HG03439 (cell line): ENCODE data around the gene DGCR8.
"Not testable (repeated sequence)": the region's sequence is repeated elsewhere in the genome, so short reads cannot be mapped to it uniquely, and the experiment has no call there.

ENCODE experiments used
- ATAC-seq: cut with Tn5 transposase; IDR thresholded peaks from one replicate; pipeline ENCODE4 v1.9.1; 2021; ENCODE audit warnings: mild to moderate bottlenecking, moderate library complexity; ENCODE audit not compliant: unreplicated experiment

Gene DGCR8

DNA sequence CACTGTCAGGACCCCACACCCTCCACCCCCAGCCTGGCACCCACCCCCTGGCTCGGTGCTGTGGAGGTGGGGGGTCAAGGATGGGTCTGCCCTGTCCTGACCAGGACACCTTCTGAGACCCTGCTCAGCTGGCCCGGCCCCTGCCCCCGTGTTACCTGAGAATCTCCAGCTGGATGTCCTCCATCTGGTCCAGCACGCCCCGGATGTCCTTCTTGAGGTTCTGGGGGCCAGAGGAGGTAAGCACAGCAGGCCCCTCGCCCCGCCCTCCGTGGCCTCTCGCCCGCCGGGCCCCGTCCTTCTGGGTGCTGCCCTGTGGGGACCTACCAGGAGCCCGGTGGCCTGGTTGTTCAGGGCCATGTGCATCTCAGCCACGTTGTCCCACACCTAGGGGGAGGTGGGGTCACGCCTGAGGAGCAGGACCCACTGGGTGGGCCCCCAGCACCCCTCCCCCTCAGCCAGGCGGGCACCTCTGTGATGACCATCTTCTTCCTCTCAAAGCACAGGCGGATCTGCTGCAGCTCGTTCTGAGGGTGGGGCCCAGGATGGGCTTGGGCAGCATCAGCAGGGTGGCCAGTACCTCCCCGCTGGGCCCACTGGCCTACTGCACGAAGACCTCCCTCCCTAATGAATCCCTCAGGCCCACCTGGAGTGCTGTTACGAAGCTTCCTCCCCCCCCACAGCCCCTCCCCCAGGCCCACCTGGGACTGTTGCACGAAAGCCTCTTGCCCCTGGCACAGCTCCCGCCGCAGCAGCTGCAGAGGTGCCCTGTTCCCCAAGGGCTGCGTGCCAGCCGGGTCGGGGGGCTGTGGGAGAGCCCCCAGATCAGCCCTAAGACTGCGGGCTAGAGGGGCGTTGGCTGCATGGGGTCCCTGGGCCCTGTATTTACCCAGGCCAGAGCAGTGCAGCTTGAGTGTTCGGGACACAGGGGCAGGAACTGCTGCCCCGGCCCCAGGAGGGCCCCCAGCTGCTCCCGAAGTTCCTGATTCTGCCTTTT is 69.5 kb downstream of the DGCR8 start:
- no peak for ATAC-seq

DNA sequence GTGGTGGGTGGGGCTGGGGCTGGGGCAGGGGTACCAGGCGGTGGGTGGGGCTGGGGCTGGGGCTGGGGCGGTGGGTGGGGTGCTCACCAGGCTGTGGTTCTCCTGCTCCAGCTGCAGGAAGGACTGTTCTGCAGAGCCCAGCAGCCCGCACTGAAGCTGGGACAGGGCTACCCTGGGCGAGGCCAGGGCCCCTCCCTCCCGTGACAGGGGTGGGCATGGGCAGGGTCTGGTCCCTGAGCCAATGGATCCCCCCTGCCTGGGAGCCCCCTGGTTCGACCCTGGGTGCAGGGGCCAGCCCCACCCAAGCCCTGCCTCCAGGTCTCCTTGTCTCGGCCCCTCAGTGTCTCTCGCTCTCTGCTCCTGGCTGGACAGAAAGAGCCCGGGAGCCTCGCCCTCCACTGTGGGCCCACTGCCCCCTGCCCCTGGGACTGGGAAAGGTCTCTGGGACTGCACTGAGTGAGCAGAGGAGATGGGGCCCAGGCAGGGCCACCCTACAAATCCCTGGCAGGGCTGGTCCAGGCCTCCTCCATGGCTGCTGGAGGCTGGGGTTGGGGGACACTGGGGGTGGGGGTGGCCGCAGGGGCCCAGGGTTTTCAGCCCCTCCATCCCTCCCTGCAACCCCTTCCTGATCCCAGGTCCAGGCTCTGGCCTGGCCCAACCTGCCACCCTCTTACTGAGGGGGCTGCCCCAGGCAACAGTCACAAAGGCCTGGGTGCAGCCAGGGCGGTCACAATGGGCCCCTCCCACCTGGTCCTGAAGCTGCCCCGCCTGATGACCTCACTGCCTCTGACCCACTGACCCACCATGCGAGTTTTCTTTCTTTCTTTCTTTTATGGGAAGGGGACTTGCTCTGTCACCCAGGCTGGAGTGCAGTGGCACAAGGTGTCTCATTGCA is 70.6 kb downstream of the DGCR8 start, which contains the start of gene CCDC188:
Gene CCDC188 (minus strand): TSS at position 675 of the 895 bp plus-strand sequence. CDS start 69 bp downstream, at position 606.
- no peak for ATAC-seq

DNA sequence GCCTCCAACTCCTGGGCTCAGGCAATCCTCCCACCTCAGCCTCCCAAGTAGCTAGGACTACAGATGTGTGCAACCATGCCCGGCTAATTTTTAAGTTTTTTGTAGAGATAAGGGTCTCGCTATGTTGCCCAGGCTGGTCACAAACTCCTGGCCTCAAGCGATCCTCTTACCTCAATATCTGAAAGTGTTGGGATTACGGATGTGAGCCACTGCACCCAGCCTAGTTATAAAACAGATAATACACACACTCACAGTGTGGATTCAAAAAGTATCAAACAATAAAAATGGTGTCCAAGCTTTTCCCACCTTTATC is 71.2 kb downstream of the DGCR8 start:
- no peak for ATAC-seq

DNA sequence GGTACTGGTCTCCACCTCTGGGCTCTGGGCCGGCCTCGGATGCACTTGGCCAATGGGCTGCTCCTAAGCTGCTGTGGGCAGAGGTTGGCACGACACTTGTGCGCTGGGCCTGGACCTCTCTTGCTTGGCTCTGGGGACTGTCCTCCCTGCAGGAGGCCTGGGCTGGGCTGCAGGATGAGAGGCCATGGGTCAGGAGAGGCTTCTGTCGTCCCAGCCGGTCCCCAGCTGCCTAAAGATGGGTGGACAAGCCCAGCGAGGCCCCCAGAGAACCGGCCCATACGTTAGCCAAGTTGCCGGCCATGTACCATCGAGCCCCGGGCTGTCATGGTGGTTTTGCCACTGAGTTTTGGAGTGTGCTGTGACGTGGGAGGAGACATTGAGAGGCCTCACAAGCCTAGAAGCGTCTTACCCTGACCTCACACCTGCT is 72.4 kb downstream of the DGCR8 start:
- no peak for ATAC-seq

DNA sequence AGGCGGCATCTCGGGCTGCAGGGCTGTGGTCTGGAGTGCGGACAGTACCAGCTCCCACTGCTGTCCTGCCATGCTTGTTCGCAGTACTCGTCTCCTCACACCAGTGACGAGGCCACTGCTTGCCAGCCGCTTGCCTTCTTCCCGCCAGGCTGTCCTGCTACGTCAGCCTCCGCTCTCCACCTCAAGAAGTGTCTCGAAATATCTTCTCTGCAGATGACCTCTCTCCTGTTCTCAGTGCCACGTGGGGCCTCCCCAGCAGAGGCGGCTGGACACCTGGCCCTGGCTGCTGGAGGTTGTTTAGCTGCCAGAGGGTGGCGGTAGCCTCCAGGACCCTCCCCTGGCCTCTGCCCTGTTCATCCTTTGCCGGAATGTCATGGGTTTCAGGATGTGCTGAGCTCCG is 73.9 kb downstream of the DGCR8 start:
- no peak for ATAC-seq

DNA sequence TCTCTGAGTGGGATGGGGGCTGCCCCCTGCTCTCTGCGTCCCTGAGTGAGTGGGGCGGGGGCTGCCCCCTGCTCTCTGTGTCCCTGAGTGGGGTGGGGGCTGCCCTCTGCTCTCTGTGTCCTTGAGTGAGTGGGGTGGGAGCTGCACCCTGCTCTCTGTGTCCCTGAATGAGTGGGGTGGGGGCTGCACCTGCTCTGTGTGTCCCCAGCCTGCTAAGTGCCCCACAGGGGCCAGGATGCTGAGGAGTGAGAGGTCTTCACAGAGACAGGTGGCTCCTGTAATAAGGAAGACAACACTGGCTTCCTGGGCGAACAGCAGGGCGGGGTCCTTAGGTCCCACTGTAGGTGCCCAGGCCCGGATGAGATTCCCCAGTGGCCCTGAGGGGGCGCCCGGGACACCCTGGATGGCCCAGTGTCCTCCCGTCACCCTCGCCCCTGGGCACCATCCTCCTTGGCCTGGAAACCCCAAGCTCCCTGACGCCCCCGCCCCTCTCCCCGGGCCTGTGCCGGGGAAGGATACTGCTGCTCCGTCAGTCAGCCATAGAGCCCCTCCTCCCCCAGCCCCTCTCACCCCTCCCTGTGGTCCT is 74.7 kb downstream of the DGCR8 start:
- no peak for ATAC-seq

DNA sequence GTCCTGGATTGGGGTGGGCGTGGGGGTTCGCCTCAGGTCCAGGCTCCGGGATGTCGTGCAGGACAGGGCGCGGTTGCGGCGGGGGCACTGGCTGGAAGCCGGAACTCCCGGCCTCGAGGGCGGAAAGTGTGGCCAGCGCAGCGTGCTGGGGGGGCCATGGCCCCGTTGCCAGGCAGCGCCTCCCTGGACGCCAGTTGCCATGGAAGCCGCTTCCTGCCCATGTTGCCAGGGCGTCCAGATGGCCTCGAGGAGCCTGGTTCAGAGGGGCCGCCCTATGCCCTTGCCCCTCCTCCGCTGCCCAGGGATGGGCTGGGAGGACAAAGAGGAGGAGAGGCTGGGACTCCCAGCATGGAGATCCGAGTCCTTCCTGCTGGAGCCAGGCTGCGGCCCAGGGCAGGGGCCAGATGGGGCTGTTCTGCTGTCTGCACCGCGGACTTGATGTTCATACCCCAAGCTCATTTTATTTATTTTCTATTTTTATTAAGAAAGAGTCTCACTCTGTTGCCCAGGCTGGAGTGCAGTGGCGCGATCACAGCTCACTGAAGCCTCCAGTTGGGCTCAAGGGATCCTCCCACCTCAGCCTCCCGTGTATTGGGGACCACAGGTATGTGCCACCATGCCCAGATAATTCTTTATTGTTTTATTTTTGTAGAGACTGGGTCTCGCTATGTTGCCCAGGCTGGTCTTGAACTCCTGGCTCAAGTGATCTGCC is 75.4 kb downstream of the DGCR8 start:
- ATAC-seq = no peak

DNA sequence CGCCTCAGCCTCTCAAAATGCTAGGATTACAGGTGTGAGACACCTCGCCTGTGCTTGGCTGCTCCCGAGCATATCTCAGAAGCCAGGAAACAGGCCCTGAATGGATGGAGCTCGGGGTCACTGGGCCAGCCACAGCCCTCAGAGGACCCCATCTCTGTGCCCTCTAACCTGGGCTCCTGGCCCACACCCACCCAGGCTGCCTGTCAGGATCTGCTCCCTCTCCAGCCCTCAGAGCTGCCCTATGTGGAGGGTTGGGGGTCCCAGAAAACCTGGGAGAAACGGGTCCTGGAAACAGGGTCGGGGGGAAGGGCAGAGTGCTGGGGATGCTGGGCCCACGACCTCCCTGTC is 76.0 kb downstream of the DGCR8 start:
- no peak for ATAC-seq

DNA sequence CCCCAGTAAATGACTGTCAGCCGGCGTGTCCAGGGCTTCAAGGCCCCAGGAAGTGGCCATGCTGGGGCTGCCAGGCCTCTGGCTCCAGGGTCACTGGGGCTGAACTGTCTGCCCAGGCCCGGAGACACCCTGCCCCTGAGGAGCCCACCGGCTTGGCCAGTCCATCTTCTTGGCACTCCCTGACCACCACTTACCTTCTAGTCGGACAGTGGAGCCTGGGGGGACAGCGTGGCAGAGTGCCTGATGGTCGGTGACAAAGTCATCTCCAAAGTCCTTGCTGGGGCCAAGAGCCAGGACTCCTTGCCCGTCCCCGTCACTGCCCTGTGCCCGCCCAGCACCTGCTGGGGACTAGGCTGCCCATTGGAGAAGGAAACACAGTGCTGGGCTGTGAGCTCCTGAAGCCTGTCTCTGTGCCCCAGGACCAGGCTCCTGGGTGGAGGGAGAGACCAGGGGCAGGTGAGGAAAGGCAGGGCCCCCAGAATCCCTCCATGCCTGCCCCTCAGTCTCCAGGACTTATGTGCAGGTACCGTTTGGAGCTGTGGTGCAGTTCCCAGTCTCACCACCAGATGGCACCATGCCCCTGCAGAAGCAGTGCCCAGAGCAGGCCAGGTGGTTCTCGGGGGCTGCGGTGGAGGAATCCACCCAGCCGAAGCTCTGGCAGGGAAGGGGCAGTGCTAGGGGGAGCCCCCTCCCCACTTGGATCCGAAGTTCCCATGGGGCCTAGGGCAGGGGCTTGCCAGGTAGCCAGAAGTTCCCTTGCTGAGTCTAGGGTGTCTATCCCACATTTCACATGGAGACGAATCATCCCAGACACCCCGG is 76.8 kb downstream of the DGCR8 start:
- ATAC-seq = no peak

DNA sequence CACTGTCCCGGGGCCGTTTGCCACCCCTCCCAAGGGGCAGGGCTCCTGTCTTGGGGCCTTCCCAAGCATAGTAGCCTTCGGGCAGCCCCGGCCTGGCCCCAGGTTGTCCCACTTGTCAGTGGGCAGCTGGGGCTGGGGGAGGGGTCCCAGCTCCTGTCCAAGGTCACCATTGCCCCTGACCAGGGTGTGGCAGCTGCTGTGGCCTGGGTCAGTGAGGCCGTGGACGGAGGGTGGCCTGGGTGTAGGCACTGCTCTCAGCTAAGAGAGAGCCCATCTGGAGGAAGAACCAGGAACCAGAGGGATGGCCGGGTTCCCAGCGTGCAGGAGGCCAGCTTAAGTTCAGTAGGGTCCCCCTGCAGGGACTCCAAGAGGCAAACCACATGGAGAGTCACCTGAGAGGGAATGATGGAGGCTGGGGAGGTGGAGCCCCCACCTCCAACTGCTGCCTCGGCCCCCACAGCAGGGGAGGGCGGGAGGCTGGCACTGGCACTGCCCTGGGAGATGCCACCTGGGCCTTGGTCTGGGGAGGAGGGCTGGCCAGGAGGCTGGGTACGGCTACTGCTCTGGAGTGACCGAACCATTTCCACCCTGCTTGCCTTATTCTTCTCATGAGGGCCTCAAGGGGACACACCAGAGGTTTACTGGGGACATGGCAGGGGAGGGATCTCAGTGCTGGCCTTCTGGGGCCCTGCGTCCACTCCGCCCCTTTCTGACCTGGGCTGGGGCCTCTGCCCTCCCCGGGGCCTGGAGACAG is 77.6 kb downstream of the DGCR8 start:
- no peak for ATAC-seq

DNA sequence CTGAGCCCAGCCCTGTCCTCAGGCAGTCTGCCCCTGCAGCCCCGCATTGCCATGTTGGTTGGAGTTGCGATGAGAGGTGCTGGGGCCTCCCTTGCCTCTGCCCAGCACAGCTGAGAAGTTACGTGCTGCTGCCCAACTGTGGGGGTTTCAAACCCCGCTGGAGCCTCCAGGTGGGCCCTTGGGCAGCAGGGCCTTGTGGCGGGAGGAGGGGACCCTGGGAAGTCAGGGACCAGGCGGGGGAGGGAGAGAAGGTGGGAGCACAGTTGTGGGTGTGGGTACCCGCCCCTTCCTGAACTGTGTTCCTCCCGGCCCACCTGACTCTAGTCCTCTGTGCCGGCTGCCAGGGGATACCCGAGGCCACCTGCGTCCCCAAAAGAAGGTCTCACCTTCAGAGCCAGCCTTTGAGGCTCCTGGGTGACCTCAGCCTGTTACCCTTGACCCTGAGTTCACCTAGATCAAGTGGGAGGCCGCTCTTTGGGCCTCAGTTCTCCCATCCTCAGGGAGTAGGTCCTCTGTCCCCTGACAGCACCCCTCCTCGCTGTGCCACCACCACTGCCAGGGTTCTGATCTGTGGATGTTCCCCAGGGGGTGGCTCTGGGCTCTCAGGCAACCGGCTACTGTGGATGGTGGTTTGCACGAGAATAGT is 78.5 kb downstream of the DGCR8 start:
- no peak for ATAC-seq

DNA sequence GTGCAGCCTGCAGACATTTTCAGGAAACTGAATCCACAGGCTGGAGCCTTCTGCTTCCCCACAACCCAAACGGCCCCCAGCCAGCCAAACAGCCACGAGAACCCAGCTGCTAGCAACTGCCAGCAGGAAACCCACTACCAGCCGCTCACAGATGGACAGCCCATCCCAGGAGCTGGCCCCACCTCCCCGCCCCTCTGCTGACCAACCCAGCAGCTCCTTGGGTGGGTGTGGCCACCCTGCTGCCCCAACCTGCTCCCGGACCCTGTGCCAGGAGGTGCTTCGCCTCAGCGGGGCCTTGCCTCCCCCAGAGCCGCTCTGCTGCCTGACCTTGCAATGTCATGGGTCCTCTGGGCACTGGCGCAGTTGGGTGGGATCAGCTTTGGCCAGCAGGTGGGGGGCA is 79.0 kb downstream of the DGCR8 start:
- ATAC-seq = no peak

DNA sequence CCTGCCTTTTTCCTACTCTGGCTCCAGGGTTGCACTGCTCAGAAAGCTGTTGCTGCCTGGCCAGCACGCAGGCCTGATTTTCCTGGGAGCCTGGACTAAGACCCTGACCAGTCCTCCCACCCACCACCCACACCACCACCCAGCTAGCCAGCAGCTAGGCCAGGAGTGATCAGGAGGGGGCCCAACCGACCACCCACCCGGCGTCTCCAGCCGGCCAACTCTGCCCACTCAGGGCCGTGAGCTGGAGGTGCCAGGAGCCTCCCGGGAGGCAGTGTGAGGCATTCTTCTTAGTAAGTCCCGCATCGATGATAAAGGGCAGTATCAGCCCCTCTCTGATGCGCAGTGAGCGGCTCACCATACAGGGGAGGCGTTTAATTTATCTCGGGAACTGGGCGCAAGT is 79.5 kb downstream of the DGCR8 start:
- not testable (repeated sequence) for ATAC-seq

DNA sequence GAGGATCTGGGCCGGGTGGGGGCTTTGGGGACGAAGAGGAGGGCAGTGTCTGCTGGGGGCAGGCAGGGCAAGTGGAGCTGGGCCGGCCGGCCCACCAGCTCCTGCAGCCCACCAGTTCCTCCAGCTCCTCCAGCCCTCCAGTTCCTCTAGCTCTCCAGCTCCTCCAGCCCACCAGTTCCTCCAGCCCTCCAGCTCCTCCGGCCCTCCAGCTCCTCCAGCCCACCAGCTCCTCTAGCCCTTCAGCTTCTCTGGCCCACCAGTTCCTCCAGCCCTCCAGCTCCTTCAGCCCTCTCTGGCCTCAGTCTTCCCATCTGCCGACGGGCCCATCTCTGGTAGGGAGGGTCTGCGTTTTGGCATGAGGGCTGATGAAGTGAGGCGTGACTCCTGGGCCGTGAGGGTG is 80.0 kb downstream of the DGCR8 start:
- no peak for ATAC-seq
